H1 (cell line): ENCODE data around the gene MYO1G. TPM values are rescaled to one million over a fixed set of nuclear protein-coding genes. Genes with fewer than 3 reads are reported as not detected.

Experiments used
- CTCF ChIA-PET: fragments of 300-600 bp; sonication (Branson Sonifier 250); formaldehyde crosslinking; loops from one replicate; lab custom pipeline; 2021; ENCODE audit not compliant: partially characterized antibody; lab: Charles Lee
- POLR2A ChIA-PET: fragments of 300-600 bp; sonication (Branson Sonifier 250); formaldehyde crosslinking; loops from one replicate; lab custom pipeline; 2021; ENCODE audit warnings: inconsistent platforms; ENCODE audit not compliant: partially characterized antibody; lab: Charles Lee
- DNase-seq, 2 experiments: peaks; one replicate each; pipeline versions ENCODE4 v3.0.0 to v3.0.0-alpha.2; 2010 to 2022; ENCODE audit warnings: low spot score in 2 of 2, low read depth in 1 of 2, mixed read lengths in 1 of 2
- FAIRE-seq: peaks from 2 replicates; lab custom pipeline; 2011; peaks lifted over from hg19 to GRCh38; lab: Jason Lieb, UNC
- H2AFZ ChIP-seq: 2 replicates; pipeline ENCODE4 v1.8.1; 2012; ENCODE audit warnings: low read length, inconsistent platforms
- H2AK5ac ChIP-seq: 2 replicates; pipeline ENCODE4 v1.6.1; 2013; ENCODE audit warnings: low read depth, low read length
- H2BK120ac ChIP-seq: replicated peaks from 2 replicates; pipeline ENCODE3; 2013; ENCODE audit warnings: low read depth, low read length, inconsistent platforms
- H2BK12ac ChIP-seq: 2 replicates; pipeline ENCODE4 v1.6.1; 2013; ENCODE audit warnings: low read depth, low read length
- H2BK15ac ChIP-seq: 2 replicates; pipeline ENCODE4 v1.6.1; 2013; ENCODE audit warnings: low read length
- H2BK20ac ChIP-seq: 2 replicates; pipeline ENCODE4 v1.6.1; 2013; ENCODE audit warnings: low read length
- H2BK5ac ChIP-seq: 2 replicates; pipeline ENCODE4 v1.6.1; 2013; ENCODE audit warnings: low read depth, low read length
- H3K14ac ChIP-seq: 2 replicates; pipeline ENCODE4 v1.6.1; 2013; ENCODE audit warnings: inconsistent platforms; ENCODE audit not compliant: insufficient read length
- H3K18ac ChIP-seq: 2 replicates; pipeline ENCODE4 v1.6.1; 2013; ENCODE audit warnings: low read length; ENCODE audit errors: extremely low read depth
- H3K23ac ChIP-seq: 2 replicates; pipeline ENCODE4 v1.6.1; 2013; ENCODE audit warnings: inconsistent platforms; ENCODE audit not compliant: insufficient read length
- H3K23me2 ChIP-seq: 2 replicates; pipeline ENCODE4 v1.6.1; 2013; ENCODE audit warnings: low read depth, low read length
- H3K27ac ChIP-seq: 2 replicates; pipeline ENCODE4 v1.6.1; 2011; ENCODE audit warnings: low read depth, low read length, inconsistent platforms
- H3K27me3 ChIP-seq, 4 experiments: replicated peaks in 1 of 4; 1 replicate in 1 of 4; 2 replicates in 3 of 4; pipeline versions ENCODE4 v1.6.1 to v1.8.1; 2011 to 2013; ENCODE audit warnings: low read length in 3 of 4, mild to moderate bottlenecking in 3 of 4, inconsistent platforms in 2 of 4, mixed read lengths in 2 of 4, moderate library complexity in 1 of 4; ENCODE audit not compliant: control insufficient read depth in 3 of 4, insufficient read depth in 3 of 4; ENCODE audit errors: extremely low read depth in 1 of 4
- H3K36me3 ChIP-seq, 4 experiments: 2 replicates each; pipeline versions ENCODE4 v1.6.1 to v1.8.1; 2011 to 2013; ENCODE audit warnings: mild to moderate bottlenecking in 4 of 4, low read length in 3 of 4, moderate library complexity in 2 of 4, control low read depth in 1 of 4, inconsistent platforms in 1 of 4; ENCODE audit not compliant: insufficient read depth in 4 of 4, control insufficient read depth in 2 of 4
- H3K4ac ChIP-seq: replicated peaks from 2 replicates; pipeline ENCODE3; 2013; ENCODE audit warnings: low read length, low read depth, mixed read lengths, inconsistent platforms; ENCODE audit not compliant: insufficient read length
- H3K4me1 ChIP-seq, 4 experiments: replicated peaks in 1 of 4; 1 replicate in 1 of 4; 2 replicates in 3 of 4; pipeline versions ENCODE4 v1.6.1 to v1.8.1; 2011 to 2013; ENCODE audit warnings: low read length in 3 of 4, inconsistent platforms in 2 of 4, mixed read lengths in 1 of 4; ENCODE audit not compliant: insufficient read depth in 4 of 4, control insufficient read depth in 3 of 4
- H3K4me2 ChIP-seq, 2 experiments: 2 replicates each; pipeline versions ENCODE4 v1.6.1 to v1.8.1; 2011 to 2013; ENCODE audit warnings: low read depth in 2 of 2, low read length in 2 of 2, control low read depth in 1 of 2, inconsistent platforms in 1 of 2, mild to moderate bottlenecking in 1 of 2; ENCODE audit not compliant: insufficient read depth in 1 of 2
- H3K4me3 ChIP-seq, 4 experiments: fragments of 200-600, 300-600 bp in 1 of 4; sonication (generic), shearing (Covaris generic), sonication (Bioruptor Twin) in 1 of 4; 2 replicates each; pipeline versions ENCODE4 v1.5.1 to v1.8.1; 2011 to 2016; ENCODE audit warnings: low read length in 4 of 4, low read depth in 3 of 4, control low read depth in 2 of 4, inconsistent platforms in 2 of 4, mild to moderate bottlenecking in 2 of 4, mixed read lengths in 1 of 4, moderate library complexity in 1 of 4; ENCODE audit not compliant: insufficient read depth in 2 of 4; ENCODE audit errors: extremely low read depth in 1 of 4
- H3K56ac ChIP-seq: replicated peaks from 2 replicates; pipeline ENCODE3; 2013; ENCODE audit warnings: low read depth, mild to moderate bottlenecking, mixed read lengths, low read length, inconsistent platforms; ENCODE audit not compliant: insufficient read length
- H3K79me1 ChIP-seq: 2 replicates; pipeline ENCODE4 v1.6.1; 2013; ENCODE audit warnings: low read depth, low read length, control low read depth
- H3K79me2 ChIP-seq, 2 experiments: 2 replicates each; pipeline versions ENCODE4 v1.6.1 to v1.8.1; 2012 to 2013; ENCODE audit warnings: low read length in 2 of 2, mild to moderate bottlenecking in 2 of 2, inconsistent platforms in 1 of 2; ENCODE audit not compliant: insufficient read depth in 2 of 2, control insufficient read depth in 1 of 2
- H3K9ac ChIP-seq, 4 experiments: replicated peaks in 1 of 4; 1 replicate in 1 of 4; 2 replicates in 3 of 4; pipeline versions ENCODE4 v1.6.1 to v1.8.1; 2011 to 2013; ENCODE audit warnings: low read depth in 3 of 4, low read length in 3 of 4, control low read depth in 2 of 4, mild to moderate bottlenecking in 2 of 4, moderate library complexity in 2 of 4, inconsistent platforms in 1 of 4; ENCODE audit errors: extremely low read depth in 1 of 4
- H3K9me3 ChIP-seq, 2 experiments: 2 replicates each; pipeline versions ENCODE4 v1.6.1 to v1.8.1; 2012 to 2013; ENCODE audit warnings: mild to moderate bottlenecking in 2 of 2, moderate library complexity in 2 of 2, control low read depth in 1 of 2, inconsistent platforms in 1 of 2, low read depth in 1 of 2, low read length in 1 of 2, mixed read lengths in 1 of 2; ENCODE audit not compliant: insufficient read depth in 2 of 2
- H4K20me1 ChIP-seq, 2 experiments: replicated peaks in 1 of 2; 2 replicates each; pipeline versions ENCODE3 to v1.8.1; 2011 to 2013; ENCODE audit warnings: inconsistent platforms in 2 of 2, low read length in 2 of 2, mild to moderate bottlenecking in 1 of 2; ENCODE audit not compliant: insufficient read depth in 2 of 2, control insufficient read depth in 1 of 2
- H4K5ac ChIP-seq: 2 replicates; pipeline ENCODE4 v1.6.1; 2013; ENCODE audit warnings: low read length, low read depth, mixed read lengths, inconsistent platforms; ENCODE audit not compliant: insufficient read length
- H4K8ac ChIP-seq: 2 replicates; pipeline ENCODE4 v1.8.0; 2013; ENCODE audit warnings: mild to moderate bottlenecking, moderate library complexity, low read length, inconsistent platforms; ENCODE audit not compliant: insufficient read depth; ENCODE audit errors: extremely low read depth
- H4K91ac ChIP-seq: replicated peaks from 2 replicates; pipeline ENCODE3; 2013; ENCODE audit warnings: low read length, mixed read lengths, inconsistent platforms; ENCODE audit not compliant: insufficient read length
- BCL11A ChIP-seq, 2 experiments: IDR thresholded peaks; one replicate each; pipeline ENCODE4 v1.6.1; 2011; ENCODE audit warnings: low read depth in 2 of 2, low read length in 2 of 2, mild to moderate bottlenecking in 2 of 2
- CBX8 ChIP-seq: fragments of 300-800, 300-1000 bp; sonication (generic); IDR thresholded peaks from 2 replicates; pipeline ENCODE4 v1.7.1; 2016; ENCODE audit warnings: low read depth, low read length, borderline replicate concordance
- CEBPB ChIP-seq: IDR thresholded peaks from 2 replicates; pipeline ENCODE4 v1.6.1; 2012; ENCODE audit warnings: low read depth, low read length
- CREB1 ChIP-seq: IDR thresholded peaks from 2 replicates; pipeline ENCODE4 v1.6.1; 2012; ENCODE audit warnings: inconsistent platforms
- EGR1 ChIP-seq: IDR thresholded peaks from 2 replicates; pipeline ENCODE4 v1.6.1; 2011; ENCODE audit warnings: low read depth, low read length, borderline replicate concordance
- EP300 ChIP-seq, 2 experiments: IDR thresholded peaks; 1 replicate in 1 of 2; 2 replicates in 1 of 2; pipeline ENCODE4 v1.6.1; 2011 to 2012; ENCODE audit warnings: low read depth in 2 of 2, low read length in 2 of 2, mild to moderate bottlenecking in 2 of 2, borderline replicate concordance in 1 of 2, inconsistent platforms in 1 of 2, moderate library complexity in 1 of 2
- GTF2F1 ChIP-seq: IDR thresholded peaks from 2 replicates; pipeline ENCODE4 v1.6.1; 2012; ENCODE audit warnings: low read depth, low read length, improper control_type of control experiment, borderline replicate concordance
- JUN ChIP-seq: IDR thresholded peaks from 2 replicates; pipeline ENCODE4 v1.6.1; 2011; ENCODE audit warnings: low read depth, mild to moderate bottlenecking, improper control_type of control experiment, low read length
- RBBP5 ChIP-seq: IDR thresholded peaks from 2 replicates; pipeline ENCODE4 v1.7.1; 2012; ENCODE audit warnings: low read depth, mild to moderate bottlenecking, inconsistent platforms, low read length, moderate library complexity, borderline replicate concordance
- SP4 ChIP-seq: IDR thresholded peaks from 2 replicates; pipeline ENCODE4 v1.6.1; 2012; ENCODE audit warnings: low read length, inconsistent platforms
- SRF ChIP-seq: IDR thresholded peaks from 2 replicates; pipeline ENCODE4 v1.6.1; 2011; ENCODE audit warnings: mild to moderate bottlenecking, low read depth, low read length, moderate library complexity
- TAF7 ChIP-seq: optimal IDR thresholded peaks from 2 replicates; pipeline ENCODE3; 2011; ENCODE audit warnings: low read depth, mild to moderate bottlenecking, inconsistent platforms, low read length, moderate library complexity, borderline replicate concordance
- YY1 ChIP-seq: IDR thresholded peaks from 2 replicates; pipeline ENCODE4 v1.6.1; 2011; ENCODE audit warnings: low read depth, mild to moderate bottlenecking, low read length
- WGBS, 2 experiments: shearing (Covaris generic) in 1 of 2; methylation state at CpG; one replicate each; pipeline versions ENCODE4 v1.1.6 to v1.1.7; 2013 to 2015; ENCODE audit warnings: low lambda C conversion rate in 2 of 2, mixed read lengths in 2 of 2, inconsistent platforms in 1 of 2, low coverage in 1 of 2, missing lambda C conversion rate in 1 of 2; ENCODE audit not compliant: insufficient replicate concordance in 2 of 2, insufficient coverage in 1 of 2, insufficient read length in 1 of 2; ENCODE audit errors: extremely low coverage in 1 of 2, missing lambda C conversion rate in 1 of 2; 5-methylcytosine and 5-hydroxymethylcytosine counted together
- polyA plus RNA-seq, 7 experiments: library from polyadenylated mRNA; depleted of rRNA in 3 of 7; stranded (reverse) in 5 of 7; unstranded in 2 of 7; fragments of >200 nt in 5 of 7; fragments of 200-250 nt in 2 of 7; gene quantifications; 1 replicate in 5 of 7; 2 replicates in 1 of 7; 4 replicates in 1 of 7; pipeline versions ENCODE4 v1.2.1 to v1.2.3, GENCODE V29; 2011 to 2013; ENCODE audit warnings: missing spikeins in 2 of 7, mixed read lengths in 2 of 7
- total RNA-seq: library from RNA; stranded (reverse); fragmentation: NEBNext Ultra II Directional; extraction: Animal tissue kit (Norgen Biotek cat#: 25700); gene quantifications from 2 replicates; pipeline ENCODE4 v1.2.1, GENCODE V29; 2021

The MYO1G gene
- total and polyA plus RNA-seq, 2 of the 8 experiments (the other 6 are each of a cell fraction or from before 2014, with no cell fraction given), result 0.08 to 0.19 TPM

DNA sequence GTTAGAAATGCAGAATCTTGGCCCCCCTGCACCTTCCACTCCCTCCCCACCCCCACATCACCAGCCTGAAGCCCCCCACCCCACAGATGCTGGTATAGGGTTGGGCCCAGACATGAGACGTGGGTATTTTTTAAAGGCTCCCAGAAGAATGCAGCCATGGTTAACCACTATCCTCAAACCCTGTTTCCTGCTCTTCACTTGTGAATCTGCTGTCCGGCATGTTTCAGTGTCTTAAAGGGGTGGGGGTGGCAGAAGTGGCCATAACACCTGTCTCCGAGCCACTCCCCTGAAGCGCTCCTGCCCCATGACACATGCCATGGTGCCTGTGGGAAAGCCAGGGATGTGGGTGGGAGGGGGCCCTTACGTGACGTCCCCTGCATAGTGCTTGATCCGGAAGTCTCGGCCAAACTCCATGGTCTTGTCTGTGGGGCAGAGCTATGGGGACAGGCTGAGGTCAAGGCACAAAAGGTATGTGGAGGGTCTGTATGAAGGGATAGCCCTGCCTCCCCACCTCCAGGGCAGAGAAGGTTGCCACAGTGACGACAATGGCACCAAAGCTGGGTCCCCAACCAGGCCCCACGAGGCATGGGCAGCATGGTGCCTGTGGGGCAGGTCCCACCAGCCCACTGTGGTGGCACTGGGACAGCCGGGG, 9.6 kb downstream of the MYO1G start:
- Histone ChIP-seq H3K36me3 (no peaks in the 10 kb centered on the region), H2BK120ac (no peak overlapping the region), H3K4me2 (no peak overlapping the region), H3K23me2 (no peaks in the 10 kb centered on the region), H3K4me1 (no peaks in the 10 kb centered on the region; a peak in 1 of 7 replicates), H3K23ac (no peak overlapping the region), H2AK5ac (no peak overlapping the region), H4K8ac (no peak overlapping the region), H3K79me1 (no peaks in the 10 kb centered on the region), H2BK15ac (no peak overlapping the region), H4K20me1 (no peaks in the 10 kb centered on the region), H3K18ac (no peak overlapping the region), H3K4me3 (no peak overlapping the region), H3K4ac (no peak overlapping the region), H3K14ac (no peak overlapping the region), H2BK12ac (no peak overlapping the region), H3K9ac (no peak overlapping the region), H3K79me2 (no peaks in the 10 kb centered on the region), H2BK5ac (no peak overlapping the region), H4K5ac (no peak overlapping the region), H3K27me3 (0 out of 7 replicates have a peak, but pooled peaks cover 0 to 1% (median 0%) of the 10 kb centered on the region in 4 experiments), H2BK20ac (no peak overlapping the region), H3K9me3 (no peaks in the 10 kb centered on the region), H3K56ac (no peak overlapping the region), H4K91ac (no peak overlapping the region), H2AFZ (no peak overlapping the region), H3K27ac (no peak overlapping the region)
- DNase-seq (no peak), FAIRE-seq (no peak)
- ChIA-PET CTCF (no interaction called here), POLR2A (interaction anchor here (1.0 to 17.9 kb wide), 2 partner anchors 14 to 143 kb away, joined by 3 to 327 read pairs; partner anchors contain the start of genes MYO1G and TBRG4)
- 93% methylated on average over 9 of the region's 11 CpGs; no CpG with 5 or more reads in 1 of the 2 experiments for WGBS, 2 experiments
- TF ChIP-seq CEBPB (no peak), SP4 (no peak), CBX8 (no peak), RBBP5 (no peak), GTF2F1 (no peak), CREB1 (no peak), YY1 (no peak), BCL11A (IDR thresholded peaks at IDR 0.05; ENCODE audit: low read depth in 2 of 2, low read length in 2 of 2) (no peak), TAF7 (no peak), EP300 (IDR thresholded peaks at IDR 0.05; ENCODE audit: borderline replicate concordance in 1 of 2, low read depth in 2 of 2, low read length in 2 of 2) (no peak), JUN (no peak), SRF (no peak), EGR1 (no peak)
